ENCODE measurements around the gene TOR3A.

TOR3A gene

DNA sequence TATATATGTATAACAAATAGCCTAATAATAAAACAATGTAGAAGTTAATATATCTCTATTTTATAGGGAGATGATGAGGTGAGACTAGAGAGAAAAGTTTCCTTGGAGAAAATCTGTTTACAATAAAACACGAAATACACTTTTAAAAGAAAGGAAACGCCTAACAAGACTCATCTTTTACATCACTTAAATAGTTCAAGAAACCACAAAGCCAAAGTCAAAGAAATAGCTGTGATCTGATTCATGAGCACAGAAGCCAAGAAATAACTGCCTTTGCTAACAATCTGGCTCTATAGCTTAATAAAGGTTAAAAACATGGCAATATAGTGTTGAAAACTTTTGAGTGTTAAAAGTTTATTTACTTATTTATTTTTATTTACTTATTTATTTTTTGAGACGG is 61.5 kb downstream of the TOR3A start:
- no peak for DNase-seq (ENCODE audit: low spot score)

DNA sequence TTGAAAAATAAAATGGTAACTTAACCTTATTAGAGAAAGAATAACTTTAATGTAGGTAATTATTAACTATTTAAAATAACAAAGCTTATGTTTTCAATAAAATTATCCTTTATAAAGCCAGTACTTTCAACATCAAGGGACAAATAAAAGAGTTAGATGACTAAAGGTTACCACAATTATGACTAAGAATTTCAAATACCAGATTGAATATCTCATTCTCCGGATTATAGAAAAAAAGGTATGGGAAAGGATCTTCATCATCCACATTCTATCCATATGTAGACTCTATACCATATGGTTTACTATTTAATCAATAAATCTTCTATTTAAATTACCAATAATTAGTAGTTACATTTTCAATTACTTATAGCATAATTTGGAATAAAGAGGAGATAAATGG is 62.8 kb downstream of the TOR3A start:
- no peak for DNase-seq (ENCODE audit: low spot score)

DNA sequence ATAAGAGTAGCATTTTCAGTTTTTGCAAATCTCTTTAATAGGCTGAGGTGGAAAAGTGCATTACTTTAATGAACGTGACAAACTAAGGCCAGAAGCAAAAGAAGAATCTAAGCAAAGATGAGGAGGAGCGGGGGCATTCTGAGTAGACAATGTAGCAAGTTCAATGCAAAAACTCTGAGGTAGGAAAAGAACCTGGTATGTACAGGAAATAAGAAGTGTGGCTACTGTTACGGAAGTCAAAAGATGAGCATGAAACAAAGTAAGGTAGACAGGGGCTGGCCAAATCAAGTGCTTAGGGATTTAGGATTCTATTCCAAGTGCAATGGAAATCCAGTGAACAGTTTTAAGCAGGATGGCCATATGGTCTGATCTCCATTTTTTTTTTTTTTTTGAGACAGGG is 63.7 kb downstream of the TOR3A start:
- no peak for DNase-seq (ENCODE audit: low spot score)

Small RNA genes within 50 kb of the gene (small RNA-seq; reads per million reads assigned to genes)
- 0 reads per million in 2 experiments for gene AL512326.3
